ENCODE results near the gene LAMA5. TPM values are rescaled to one million over a fixed set of nuclear protein-coding genes. Genes with fewer than 3 reads are reported as not detected.

LAMA5 gene
- total RNA-seq, 4 donors from 2014 or later: 13.0 to 35.8 (median 22.7) TPM

GRCh38 chr20:62277253-62277652 lies 89.9 kb downstream of the LAMA5 start:
- TF ChIP-seq, protein P1, sequence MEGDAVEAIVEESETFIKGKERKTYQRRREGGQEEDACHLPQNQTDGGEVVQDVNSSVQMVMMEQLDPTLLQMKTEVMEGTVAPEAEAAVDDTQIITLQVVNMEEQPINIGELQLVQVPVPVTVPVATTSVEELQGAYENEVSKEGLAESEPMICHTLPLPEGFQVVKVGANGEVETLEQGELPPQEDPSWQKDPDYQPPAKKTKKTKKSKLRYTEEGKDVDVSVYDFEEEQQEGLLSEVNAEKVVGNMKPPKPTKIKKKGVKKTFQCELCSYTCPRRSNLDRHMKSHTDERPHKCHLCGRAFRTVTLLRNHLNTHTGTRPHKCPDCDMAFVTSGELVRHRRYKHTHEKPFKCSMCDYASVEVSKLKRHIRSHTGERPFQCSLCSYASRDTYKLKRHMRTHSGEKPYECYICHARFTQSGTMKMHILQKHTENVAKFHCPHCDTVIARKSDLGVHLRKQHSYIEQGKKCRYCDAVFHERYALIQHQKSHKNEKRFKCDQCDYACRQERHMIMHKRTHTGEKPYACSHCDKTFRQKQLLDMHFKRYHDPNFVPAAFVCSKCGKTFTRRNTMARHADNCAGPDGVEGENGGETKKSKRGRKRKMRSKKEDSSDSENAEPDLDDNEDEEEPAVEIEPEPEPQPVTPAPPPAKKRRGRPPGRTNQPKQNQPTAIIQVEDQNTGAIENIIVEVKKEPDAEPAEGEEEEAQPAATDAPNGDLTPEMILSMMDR (IDR thresholded peaks at IDR 0.05 in 4 of 5, conservative IDR thresholded peaks at IDR 0.05 in 1 of 5): no peak
- TF ChIP-seq POLR2A (IDR thresholded peaks at IDR 0.05): no peak
- DNase-seq (peak in 1 of 2 donors; percentile 69), ATAC-seq (peak in 1 of 2 donors; percentile 22)
- intact Hi-C loops (cut with DNase I; ENCODE audit: low total_unique reads) (no loop called here), in situ Hi-C loops (cut with MboI; ENCODE audit: low sequenced_read_pairs in 4 of 4) (loop anchor here in 1 of 4 donors (25.0 kb wide), 1 partner anchor 110 kb away; the partner anchor contains the start of gene RPS21)
- peaks cover 0 to 47% of the 10 kb centered on the region in 2 donors for H3K36me3 ChIP-seq
- peaks cover 18 to 32% of the 10 kb centered on the region in 2 donors for H3K4me1 ChIP-seq
- peak overlapping the region; percentile 77 to 95 (median 90) for H3K27ac ChIP-seq
- no peak overlapping the region for H3K4me3 ChIP-seq
- H3K27me3 ChIP-seq: no peaks in the 10 kb centered on the region
- no peaks in the 10 kb centered on the region for H3K9me3 ChIP-seq

- Histone ChIP-seq H3K9me3 (no peaks in the 10 kb centered on the region), H3K27me3 (no peaks in the 10 kb centered on the region), H3K4me3 (no peak overlapping the region), H3K27ac (peak overlapping the region; percentile 77 to 95 (median 90)), H3K36me3 (peaks cover 0 to 45% of the 10 kb centered on the region in 2 donors), H3K4me1 (peaks cover 17 to 29% of the 10 kb centered on the region in 2 donors)
- intact Hi-C loops (cut with DNase I; ENCODE audit: low total_unique reads): no loop called here
- TF ChIP-seq POLR2A (IDR thresholded peaks at IDR 0.05): no peak
- TF ChIP-seq, protein P1 (IDR thresholded peaks at IDR 0.05 in 4 of 5, conservative IDR thresholded peaks at IDR 0.05 in 1 of 5): peak in 1 of 5 experiments; percentile 13
- peak; percentile 90 to 94 for ATAC-seq
- peak; percentile 94 to 98 for DNase-seq
- in situ Hi-C loops (cut with MboI; ENCODE audit: low sequenced_read_pairs in 4 of 4): loop anchor here in 1 of 4 donors (25.0 kb wide), 1 partner anchor 111 kb away; the partner anchor contains the start of gene RPS21
Measured at GRCh38 chr20:62276439-62276838, 90.7 kb downstream of the LAMA5 start.

GRCh38 chr20:62275219-62275618 lies 91.9 kb downstream of the LAMA5 start:
- Histone ChIP-seq H3K36me3 (peaks cover 0 to 32% of the 10 kb centered on the region in 2 donors), H3K27me3 (no peaks in the 10 kb centered on the region), H3K27ac (peak overlapping the region; percentile 77 to 95 (median 90)), H3K4me3 (no peak overlapping the region), H3K4me1 (peaks cover 17 to 29% of the 10 kb centered on the region in 2 donors), H3K9me3 (no peaks in the 10 kb centered on the region)
- DNase-seq (no peak), ATAC-seq (no peak)
- in situ Hi-C loops (cut with MboI; ENCODE audit: low sequenced_read_pairs in 4 of 4): loop anchor here in 1 of 4 donors (25.0 kb wide), 1 partner anchor 112 kb away; the partner anchor contains the start of gene RPS21
- TF ChIP-seq POLR2A (IDR thresholded peaks at IDR 0.05): no peak
- TF ChIP-seq, protein P1 (IDR thresholded peaks at IDR 0.05 in 4 of 5, conservative IDR thresholded peaks at IDR 0.05 in 1 of 5): no peak
- intact Hi-C loops (cut with DNase I; ENCODE audit: low total_unique reads): no loop called here

DNA sequence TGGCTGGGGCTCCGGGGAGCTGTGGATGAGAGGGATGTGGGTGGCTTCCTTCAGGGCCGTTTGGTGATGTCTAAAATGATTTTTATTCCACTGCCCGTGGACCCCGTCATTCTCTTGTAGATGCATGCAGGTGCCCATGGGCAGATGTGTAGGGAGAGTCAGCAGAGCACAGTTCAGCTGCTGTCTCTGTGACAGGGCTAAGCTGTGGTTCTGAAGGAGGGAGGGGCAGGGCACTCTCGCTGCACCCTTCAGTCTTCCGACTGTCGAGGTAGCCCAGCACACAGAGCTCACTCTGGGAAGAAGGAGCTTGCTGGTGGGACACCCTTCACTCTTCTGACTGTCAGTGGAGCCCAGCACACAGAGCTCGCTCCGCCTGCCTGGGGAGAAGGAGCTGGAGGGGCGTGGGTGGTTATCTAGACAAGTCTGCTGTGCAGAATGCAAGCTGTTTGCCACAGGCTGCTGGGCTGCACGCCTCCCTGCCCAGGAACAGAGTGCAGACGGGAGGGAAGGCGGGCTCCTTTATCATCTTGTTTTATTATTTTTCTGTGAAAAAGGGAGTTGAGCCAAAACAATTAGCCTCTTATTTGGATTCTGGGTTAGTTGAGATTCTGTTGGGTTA lies 92.7 kb downstream of the LAMA5 start:
- TF ChIP-seq, protein P1 (IDR thresholded peaks at IDR 0.05 in 4 of 5, conservative IDR thresholded peaks at IDR 0.05 in 1 of 5): no peak
- no peak for TF ChIP-seq POLR2A (IDR thresholded peaks at IDR 0.05)
- Histone ChIP-seq H3K4me3 (no peak overlapping the region), H3K9me3 (no peaks in the 10 kb centered on the region), H3K27ac (peak overlapping the region; percentile 77 to 95 (median 90)), H3K36me3 (peaks cover 0 to 25% of the 10 kb centered on the region in 2 donors), H3K27me3 (no peaks in the 10 kb centered on the region), H3K4me1 (peaks cover 17 to 29% of the 10 kb centered on the region in 2 donors)
- in situ Hi-C loops (cut with MboI; ENCODE audit: low sequenced_read_pairs in 4 of 4) (no loop called here), intact Hi-C loops (cut with DNase I; ENCODE audit: low total_unique reads) (no loop called here)
- DNase-seq: no peak
- no peak for ATAC-seq

Data from gastrocnemius medialis (tissue), 4 donors.